ENCODE data around the gene LRRN2. TPM values are rescaled to one million over a fixed set of nuclear protein-coding genes. Genes with fewer than 3 reads are reported as not detected.

Gene LRRN2
- total and polyA plus RNA-seq, 5 donors from 2014 or later = 0.02 to 0.03 TPM; not detected in 3

DNA sequence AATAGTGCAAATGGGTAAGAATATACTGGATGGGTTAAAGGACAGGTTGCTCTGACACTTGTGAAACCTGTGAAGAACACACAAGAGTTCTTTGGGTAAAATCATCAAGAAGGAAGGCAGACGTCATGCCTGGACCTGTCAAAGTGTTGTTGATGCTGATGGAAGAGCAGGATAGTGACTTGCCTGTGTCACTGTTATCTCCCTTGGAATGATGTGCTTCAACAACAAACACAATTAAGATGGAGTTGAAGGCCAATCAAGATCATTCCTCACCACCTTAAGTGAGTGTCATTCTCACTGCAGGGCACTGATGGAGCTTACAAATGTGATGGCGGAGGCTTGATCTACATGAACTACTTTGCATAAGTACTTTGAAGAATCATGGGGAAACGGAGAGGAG, 73.2 kb downstream of the LRRN2 start:
- H3K4me1 ChIP-seq (ENCODE audit: control insufficient read depth, insufficient read depth, low read length, poor library complexity, severe bottlenecking) = no peaks in the 10 kb centered on the region
- no peaks in the 10 kb centered on the region for H3K9me3 ChIP-seq (ENCODE audit: control insufficient read depth in 2 of 2, low read length in 2 of 2)
- no peaks in the 10 kb centered on the region for H3K27me3 ChIP-seq (ENCODE audit: control insufficient read depth, insufficient read depth, low read length)
- ATAC-seq (ENCODE audit: low read depth in 2 of 2) = no peak
- no peak overlapping the region for H3K4me3 ChIP-seq (ENCODE audit: low read depth, low read length)
- H3K4me3 Mint-ChIP-seq = no peak overlapping the region
- H3K27ac Mint-ChIP-seq = no peak overlapping the region
- DNase-seq = no peak
- no peaks in the 10 kb centered on the region for H3K4me1 Mint-ChIP-seq
- H3K36me3 Mint-ChIP-seq = peaks cover 17% of the 10 kb centered on the region
- no peaks in the 10 kb centered on the region for H3K36me3 ChIP-seq (ENCODE audit: control insufficient read depth, insufficient read depth, low read length)
- peaks cover 16% of the 10 kb centered on the region for H3K27me3 Mint-ChIP-seq
- H3K9me3 Mint-ChIP-seq = no peaks in the 10 kb centered on the region
- no peak overlapping the region for H3K27ac ChIP-seq (ENCODE audit: insufficient read depth, low read length, poor library complexity, severe bottlenecking)

DNA sequence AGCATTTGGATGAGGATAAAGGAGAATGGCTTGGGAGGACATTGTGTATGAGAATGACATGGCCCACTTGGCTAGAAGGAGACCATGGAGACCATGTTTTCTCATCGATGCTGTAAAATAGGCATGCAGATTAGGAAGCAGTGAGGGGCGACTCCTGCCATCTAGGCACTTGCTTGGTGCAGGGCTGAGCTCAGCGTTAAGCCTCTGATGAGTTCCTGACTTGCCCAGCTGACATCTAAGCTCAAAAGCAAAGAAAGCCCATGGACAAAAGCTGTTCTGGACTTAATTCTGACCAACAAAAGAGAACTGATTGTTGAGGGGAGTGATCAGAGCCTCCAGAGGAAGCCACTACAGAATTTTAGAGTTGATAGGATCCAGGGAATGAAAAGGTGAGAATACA, 74.5 kb downstream of the LRRN2 start:
- no peaks in the 10 kb centered on the region for H3K36me3 ChIP-seq (ENCODE audit: control insufficient read depth, insufficient read depth, low read length)
- Mint-ChIP-seq H3K4me3 (no peak overlapping the region), H3K27ac (peak overlapping the region in 1 of 3 donors; percentile 23), H3K36me3 (peaks cover 13% of the 10 kb centered on the region), H3K9me3 (no peaks in the 10 kb centered on the region), H3K27me3 (peaks cover 16% of the 10 kb centered on the region), H3K4me1 (no peaks in the 10 kb centered on the region)
- no peaks in the 10 kb centered on the region for H3K9me3 ChIP-seq (ENCODE audit: control insufficient read depth in 2 of 2, low read length in 2 of 2)
- H3K4me1 ChIP-seq (ENCODE audit: control insufficient read depth, insufficient read depth, low read length, poor library complexity, severe bottlenecking) = no peaks in the 10 kb centered on the region
- H3K27ac ChIP-seq (ENCODE audit: insufficient read depth, low read length, poor library complexity, severe bottlenecking) = no peak overlapping the region
- H3K27me3 ChIP-seq (ENCODE audit: control insufficient read depth, insufficient read depth, low read length) = no peaks in the 10 kb centered on the region
- H3K4me3 ChIP-seq (ENCODE audit: low read depth, low read length) = no peak overlapping the region
- DNase-seq (no peak), ATAC-seq (ENCODE audit: low read depth in 2 of 2) (no peak)

DNA sequence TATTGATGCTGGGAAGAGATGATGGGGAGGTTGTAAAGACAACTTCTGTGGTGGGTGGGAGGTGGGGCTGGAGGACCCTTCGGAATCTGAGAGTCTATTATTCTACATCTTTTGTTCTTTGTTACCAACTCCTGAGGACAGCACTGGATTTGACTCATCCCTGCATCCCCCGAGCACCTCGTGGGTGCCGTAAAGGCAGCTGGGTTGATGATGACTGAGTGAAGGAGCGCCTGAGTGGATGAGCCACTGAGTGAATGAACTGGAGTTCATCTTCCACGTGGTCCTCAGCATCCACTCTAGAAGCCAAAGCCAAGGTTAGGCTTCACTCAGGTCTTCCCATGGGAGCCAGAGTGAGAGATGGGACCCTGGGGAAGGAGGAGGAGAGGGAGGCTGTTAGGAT, 77.6 kb downstream of the LRRN2 start:
- DNase-seq (no peak), ATAC-seq (ENCODE audit: low read depth in 2 of 2) (no peak)
- no peaks in the 10 kb centered on the region for H3K9me3 ChIP-seq (ENCODE audit: control insufficient read depth in 2 of 2, low read length in 2 of 2)
- H3K36me3 ChIP-seq (ENCODE audit: control insufficient read depth, insufficient read depth, low read length) = no peaks in the 10 kb centered on the region
- H3K27me3 ChIP-seq (ENCODE audit: control insufficient read depth, insufficient read depth, low read length) = peaks cover 1% of the 10 kb centered on the region
- H3K4me1 Mint-ChIP-seq = no peaks in the 10 kb centered on the region
- peaks cover 12% of the 10 kb centered on the region for H3K27me3 Mint-ChIP-seq
- no peak overlapping the region for H3K27ac ChIP-seq (ENCODE audit: insufficient read depth, low read length, poor library complexity, severe bottlenecking)
- H3K27ac Mint-ChIP-seq = no peak overlapping the region
- no peaks in the 10 kb centered on the region for H3K9me3 Mint-ChIP-seq
- H3K4me1 ChIP-seq (ENCODE audit: control insufficient read depth, insufficient read depth, low read length, poor library complexity, severe bottlenecking) = no peaks in the 10 kb centered on the region
- H3K4me3 ChIP-seq (ENCODE audit: low read depth, low read length) = no peak overlapping the region
- peaks cover 17% of the 10 kb centered on the region for H3K36me3 Mint-ChIP-seq
- H3K4me3 Mint-ChIP-seq = no peak overlapping the region

DNA sequence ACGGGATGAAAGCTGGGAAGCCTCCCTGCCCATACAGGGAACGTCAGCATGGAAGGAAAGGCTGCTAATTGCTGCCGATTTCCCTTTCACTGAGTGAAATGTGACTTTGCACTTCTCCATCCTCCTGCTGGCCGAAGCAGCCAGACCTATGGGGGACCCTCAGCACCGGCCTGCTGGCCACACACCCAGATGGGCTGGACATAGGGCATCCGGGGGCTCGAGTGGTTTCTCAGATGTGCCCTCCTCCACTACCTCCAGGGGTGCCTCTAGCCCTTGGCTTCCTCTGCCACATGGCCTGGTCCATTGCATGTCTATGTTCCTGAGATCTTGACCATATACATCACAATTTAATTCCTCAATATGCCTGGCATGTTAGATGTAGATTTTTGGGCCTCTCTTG, 79.7 kb downstream of the LRRN2 start:
- no peaks in the 10 kb centered on the region for H3K9me3 Mint-ChIP-seq
- peaks cover 12% of the 10 kb centered on the region for H3K27me3 Mint-ChIP-seq
- Histone ChIP-seq H3K4me3 (ENCODE audit: low read depth, low read length) (no peak overlapping the region), H3K27ac (ENCODE audit: insufficient read depth, low read length, poor library complexity, severe bottlenecking) (no peak overlapping the region), H3K36me3 (ENCODE audit: control insufficient read depth, insufficient read depth, low read length) (no peaks in the 10 kb centered on the region), H3K27me3 (ENCODE audit: control insufficient read depth, insufficient read depth, low read length) (peaks cover 1% of the 10 kb centered on the region), H3K9me3 (ENCODE audit: control insufficient read depth in 2 of 2, low read length in 2 of 2) (no peaks in the 10 kb centered on the region), H3K4me1 (ENCODE audit: control insufficient read depth, insufficient read depth, low read length, poor library complexity, severe bottlenecking) (no peaks in the 10 kb centered on the region)
- no peak overlapping the region for H3K27ac Mint-ChIP-seq
- no peak for DNase-seq
- no peak overlapping the region for H3K4me3 Mint-ChIP-seq
- no peak for ATAC-seq (ENCODE audit: low read depth in 2 of 2)
- H3K4me1 Mint-ChIP-seq = no peaks in the 10 kb centered on the region
- H3K36me3 Mint-ChIP-seq = peaks cover 19% of the 10 kb centered on the region

DNA sequence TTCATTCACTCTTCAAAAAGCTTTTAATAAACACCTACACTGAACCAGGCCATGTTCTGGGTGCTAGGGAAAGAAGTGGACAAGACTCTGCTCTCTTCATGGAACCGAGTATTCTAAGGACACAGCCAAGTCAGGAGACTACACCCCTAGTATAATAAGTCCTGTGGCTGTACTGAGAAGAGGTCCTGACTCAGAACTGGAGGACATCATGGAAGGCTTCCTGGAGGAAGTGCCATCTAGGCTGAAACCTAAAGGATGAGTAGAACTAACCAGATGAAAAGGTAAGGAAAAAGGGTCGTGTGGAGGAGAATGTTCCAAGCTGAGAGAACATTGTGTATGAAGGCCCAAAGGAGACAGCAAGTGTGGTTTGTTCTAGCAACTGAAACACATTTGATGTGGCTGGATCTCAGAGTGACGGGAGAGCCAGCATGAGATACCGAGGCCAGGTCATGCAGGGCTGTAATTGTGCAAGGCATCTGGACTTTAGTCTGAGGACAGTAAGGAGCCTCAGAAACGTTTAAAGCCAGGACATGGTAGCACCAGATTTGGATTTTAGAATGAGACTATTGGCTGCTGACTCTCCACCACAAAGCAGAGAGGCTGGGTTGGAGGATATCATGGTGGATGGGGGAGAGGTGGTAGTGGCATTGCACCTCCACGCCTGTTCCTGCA, 82.5 kb downstream of the LRRN2 start:
- no peaks in the 10 kb centered on the region for H3K4me1 Mint-ChIP-seq
- Histone ChIP-seq H3K4me1 (ENCODE audit: control insufficient read depth, insufficient read depth, low read length, poor library complexity, severe bottlenecking) (no peaks in the 10 kb centered on the region), H3K4me3 (ENCODE audit: low read depth, low read length) (no peak overlapping the region), H3K9me3 (ENCODE audit: control insufficient read depth in 2 of 2, low read length in 2 of 2) (no peaks in the 10 kb centered on the region), H3K27me3 (ENCODE audit: control insufficient read depth, insufficient read depth, low read length) (peaks cover 1% of the 10 kb centered on the region), H3K27ac (ENCODE audit: insufficient read depth, low read length, poor library complexity, severe bottlenecking) (no peak overlapping the region), H3K36me3 (ENCODE audit: control insufficient read depth, insufficient read depth, low read length) (no peaks in the 10 kb centered on the region)
- no peaks in the 10 kb centered on the region for H3K9me3 Mint-ChIP-seq
- no peak for ATAC-seq (ENCODE audit: low read depth in 2 of 2)
- peaks cover 20% of the 10 kb centered on the region for H3K36me3 Mint-ChIP-seq
- no peak overlapping the region for H3K27ac Mint-ChIP-seq
- no peak overlapping the region for H3K4me3 Mint-ChIP-seq
- no peak for DNase-seq
- peaks cover 7% of the 10 kb centered on the region for H3K27me3 Mint-ChIP-seq

DNA sequence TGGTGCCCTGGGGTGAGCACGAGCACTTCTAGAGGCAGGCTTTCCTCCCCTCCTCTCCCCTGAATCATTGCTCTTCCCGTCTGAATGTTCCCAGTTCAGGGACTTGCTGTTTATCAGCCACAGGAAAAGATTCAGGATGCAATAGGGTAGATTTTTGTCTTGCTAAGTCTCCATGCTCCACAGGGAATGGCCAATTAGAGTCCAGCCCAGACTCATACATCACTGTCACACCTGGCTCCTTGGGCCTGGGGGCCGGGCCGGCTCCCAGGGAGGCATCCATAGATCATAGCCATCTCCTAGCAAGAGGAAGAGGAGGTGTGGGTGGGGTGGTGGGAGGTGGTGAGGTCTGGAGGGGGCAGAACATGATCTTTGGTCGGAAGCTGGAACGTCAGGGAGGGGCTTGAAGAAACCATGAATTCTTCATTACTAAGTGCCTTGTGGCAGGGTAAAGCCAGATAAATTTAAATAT, 83.4 kb downstream of the LRRN2 start:
- H3K4me1 ChIP-seq (ENCODE audit: control insufficient read depth, insufficient read depth, low read length, poor library complexity, severe bottlenecking) = no peaks in the 10 kb centered on the region

DNA sequence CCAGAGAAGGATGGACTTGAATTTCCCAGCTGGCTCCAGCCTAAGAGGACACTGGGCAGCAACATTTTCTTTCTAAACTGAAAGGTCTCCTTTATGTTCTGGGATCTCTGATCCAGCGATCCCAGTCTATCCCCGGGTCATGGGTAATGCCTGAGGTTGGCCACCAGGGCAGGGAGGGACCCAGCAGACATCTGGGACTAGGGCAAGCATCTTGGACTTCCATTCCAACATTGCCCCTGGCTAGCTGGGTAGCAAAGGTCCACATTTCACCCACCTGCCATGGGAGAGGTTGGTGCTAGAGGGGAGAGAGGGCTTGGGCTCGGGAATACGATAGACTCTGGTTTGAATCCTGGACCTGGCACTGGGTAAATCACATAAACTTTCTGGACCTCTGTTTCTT, 84.6 kb downstream of the LRRN2 start:
- no peaks in the 10 kb centered on the region for H3K4me1 ChIP-seq (ENCODE audit: control insufficient read depth, insufficient read depth, low read length, poor library complexity, severe bottlenecking)
- H3K4me3 ChIP-seq (ENCODE audit: low read depth, low read length) = no peak overlapping the region
- Mint-ChIP-seq H3K27me3 (no peaks in the 10 kb centered on the region), H3K4me3 (no peak overlapping the region), H3K4me1 (no peaks in the 10 kb centered on the region), H3K36me3 (peaks cover 34% of the 10 kb centered on the region), H3K9me3 (no peaks in the 10 kb centered on the region), H3K27ac (peak overlapping the region in 1 of 3 donors; percentile 8)
- no peak overlapping the region for H3K27ac ChIP-seq (ENCODE audit: insufficient read depth, low read length, poor library complexity, severe bottlenecking)
- H3K36me3 ChIP-seq (ENCODE audit: control insufficient read depth, insufficient read depth, low read length) = no peaks in the 10 kb centered on the region
- H3K9me3 ChIP-seq (ENCODE audit: control insufficient read depth in 2 of 2, low read length in 2 of 2) = no peaks in the 10 kb centered on the region
- ATAC-seq (ENCODE audit: low read depth in 2 of 2) = no peak
- peaks cover 1% of the 10 kb centered on the region for H3K27me3 ChIP-seq (ENCODE audit: control insufficient read depth, insufficient read depth, low read length)
- no peak for DNase-seq

More for the DNA sequence above, 83.4 kb downstream of the LRRN2 start:
- H3K9me3 ChIP-seq (ENCODE audit: control insufficient read depth in 2 of 2, low read length in 2 of 2) = no peaks in the 10 kb centered on the region
- H3K27ac ChIP-seq (ENCODE audit: insufficient read depth, low read length, poor library complexity, severe bottlenecking) = no peak overlapping the region
- Mint-ChIP-seq H3K4me3 (no peak overlapping the region), H3K36me3 (peaks cover 26% of the 10 kb centered on the region), H3K27ac (no peak overlapping the region), H3K27me3 (no peaks in the 10 kb centered on the region), H3K9me3 (no peaks in the 10 kb centered on the region), H3K4me1 (no peaks in the 10 kb centered on the region)
- ATAC-seq (ENCODE audit: low read depth in 2 of 2) (no peak), DNase-seq (no peak)
- H3K4me3 ChIP-seq (ENCODE audit: low read depth, low read length) = no peak overlapping the region
- H3K27me3 ChIP-seq (ENCODE audit: control insufficient read depth, insufficient read depth, low read length) = peaks cover 1% of the 10 kb centered on the region
- H3K36me3 ChIP-seq (ENCODE audit: control insufficient read depth, insufficient read depth, low read length) = no peaks in the 10 kb centered on the region

DNA sequence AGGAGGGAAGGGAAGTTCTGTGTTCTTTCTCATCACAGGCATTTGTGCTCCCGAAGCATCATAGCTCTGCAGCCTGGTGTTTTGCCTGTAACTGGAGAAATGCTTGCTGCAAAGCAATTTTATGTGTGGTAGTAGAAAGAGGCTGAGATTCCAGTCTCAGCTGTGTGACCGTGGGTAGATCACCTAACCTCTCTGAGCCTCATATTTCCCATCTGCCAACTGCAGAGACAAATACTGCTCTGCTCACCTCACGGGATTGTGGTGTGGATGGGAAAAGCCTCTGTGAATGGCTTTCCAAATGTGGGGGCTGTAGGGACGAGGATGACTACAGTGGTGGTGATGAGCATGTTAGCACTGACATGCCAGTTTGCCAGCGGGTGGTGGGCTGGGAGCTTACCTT, 85.3 kb downstream of the LRRN2 start:
- no peak overlapping the region for H3K4me3 ChIP-seq (ENCODE audit: low read depth, low read length)
- ATAC-seq (ENCODE audit: low read depth in 2 of 2) = no peak
- no peak overlapping the region for H3K27ac Mint-ChIP-seq

More for the DNA sequence above, 85.3 kb downstream of the LRRN2 start:
- no peak for DNase-seq
- Histone ChIP-seq H3K4me1 (ENCODE audit: control insufficient read depth, insufficient read depth, low read length, poor library complexity, severe bottlenecking) (no peaks in the 10 kb centered on the region), H3K27me3 (ENCODE audit: control insufficient read depth, insufficient read depth, low read length) (peaks cover 1% of the 10 kb centered on the region), H3K36me3 (ENCODE audit: control insufficient read depth, insufficient read depth, low read length) (no peaks in the 10 kb centered on the region), H3K27ac (ENCODE audit: insufficient read depth, low read length, poor library complexity, severe bottlenecking) (no peak overlapping the region), H3K9me3 (ENCODE audit: control insufficient read depth in 2 of 2, low read length in 2 of 2) (no peaks in the 10 kb centered on the region)
- Mint-ChIP-seq H3K27me3 (no peaks in the 10 kb centered on the region), H3K36me3 (peaks cover 38% of the 10 kb centered on the region), H3K4me3 (no peak overlapping the region), H3K9me3 (no peaks in the 10 kb centered on the region), H3K4me1 (no peaks in the 10 kb centered on the region)

Measured in CD4-positive, CD25-positive, alpha-beta regulatory T cell (primary cell).